Loucy (cell line): ENCODE data around the gene SLC39A10.

Experiments used
- H2AFZ ChIP-seq: fragments of 200-600 bp; sonication (generic); 2 replicates; pipeline ENCODE4 v1.6.0; 2016; ENCODE audit warnings: antibody characterized with exemption, mild to moderate bottlenecking, low read length, moderate library complexity
- H3F3A ChIP-seq: fragments of 200-600 bp; 2 replicates; pipeline ENCODE4 v1.6.0; 2016; ENCODE audit warnings: antibody characterized with exemption, low read depth, mild to moderate bottlenecking
- H3K27me3 ChIP-seq: fragments of 200-600 bp; sonication (generic); 2 replicates; pipeline ENCODE4 v1.6.1; 2014; ENCODE audit warnings: low read length, mild to moderate bottlenecking; ENCODE audit not compliant: insufficient read depth, poor library complexity, severe bottlenecking
- H3K36me3 ChIP-seq: fragments of 200-600 bp; sonication (generic); 2 replicates; pipeline ENCODE4 v1.6.1; 2016; ENCODE audit warnings: low read length; ENCODE audit not compliant: insufficient read depth
- H3K4me1 ChIP-seq: fragments of 200-600 bp; sonication (generic); 2 replicates; pipeline ENCODE4 v1.5.1; 2014; ENCODE audit warnings: low read length, mild to moderate bottlenecking; ENCODE audit not compliant: insufficient read depth, poor library complexity, severe bottlenecking
- H3K4me2 ChIP-seq: fragments of 200-600 bp; sonication (generic); 2 replicates; pipeline ENCODE4 v1.6.0; 2014; ENCODE audit warnings: antibody characterized with exemption, low read length, low read depth, mild to moderate bottlenecking; ENCODE audit not compliant: poor library complexity, severe bottlenecking
- H3K4me3 ChIP-seq: fragments of 200-600 bp; sonication (generic); 2 replicates; pipeline ENCODE4 v1.5.1; 2014; ENCODE audit warnings: low read length, mild to moderate bottlenecking, mixed read lengths; ENCODE audit not compliant: poor library complexity, severe bottlenecking
- H3K79me2 ChIP-seq: fragments of 200-600 bp; sonication (generic); 2 replicates; pipeline ENCODE4 v1.6.1; 2014; ENCODE audit warnings: low read length; ENCODE audit not compliant: insufficient read depth
- H3K9ac ChIP-seq: fragments of 200-600 bp; sonication (generic); 2 replicates; pipeline ENCODE4 v1.6.0; 2014; ENCODE audit warnings: mild to moderate bottlenecking, low read depth, low read length, moderate library complexity; ENCODE audit not compliant: poor library complexity, severe bottlenecking
- H3K9me2 ChIP-seq: fragments of 200-600 bp; sonication (generic); replicated peaks from 2 replicates; pipeline ENCODE4 v1.6.1; 2016; ENCODE audit warnings: low read depth, low read length, mixed read lengths
- H3K9me3 ChIP-seq: fragments of 200-600 bp; sonication (generic); 2 replicates; pipeline ENCODE4 v1.6.1; 2014; ENCODE audit warnings: mild to moderate bottlenecking, antibody characterized with exemption, low read length, low read depth; ENCODE audit not compliant: insufficient read depth
- H4K20me1 ChIP-seq: fragments of 200-600 bp; sonication (generic); 2 replicates; pipeline ENCODE4 v1.6.0; 2014; ENCODE audit warnings: antibody characterized with exemption, low read length, mild to moderate bottlenecking; ENCODE audit not compliant: insufficient read depth, poor library complexity, severe bottlenecking
- EZH2phosphoT487 ChIP-seq: fragments of 200-600 bp; IDR thresholded peaks from 2 replicates; pipeline ENCODE4 v1.6.1; 2018; ENCODE audit warnings: antibody characterized with exemption, mild to moderate bottlenecking, moderate library complexity, borderline replicate concordance
- TF ChIP-seq, protein P1 (sequence below): fragments of 200-600 bp; sonication (generic); conservative IDR thresholded peaks from 2 replicates; pipeline ENCODE4 v1.5.1; 2014; ENCODE audit warnings: mild to moderate bottlenecking, antibody characterized with exemption, low read length

The SLC39A10 gene

DNA sequence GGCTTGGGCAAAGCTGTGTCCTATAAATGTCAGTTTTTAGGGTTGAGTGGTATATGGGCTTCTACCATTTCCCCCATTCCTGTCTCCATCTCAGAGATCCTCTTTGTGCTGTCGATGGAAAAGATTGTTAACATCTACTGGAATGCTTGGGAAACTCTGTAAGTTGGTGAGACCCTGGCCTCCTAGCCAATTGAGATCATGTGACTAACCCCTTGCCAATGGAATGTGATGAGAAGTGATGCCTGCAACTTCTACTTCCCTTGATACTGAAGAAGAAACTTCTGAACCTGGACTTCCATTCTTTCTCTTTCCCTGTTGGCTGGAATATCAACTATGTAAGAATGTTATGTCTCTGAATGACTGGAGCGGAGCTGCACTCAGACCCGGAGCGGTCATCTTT is 14.5 kb downstream of the SLC39A10 start:
- TF ChIP-seq EZH2phosphoT487 = no peak
- TF ChIP-seq, protein P1, sequence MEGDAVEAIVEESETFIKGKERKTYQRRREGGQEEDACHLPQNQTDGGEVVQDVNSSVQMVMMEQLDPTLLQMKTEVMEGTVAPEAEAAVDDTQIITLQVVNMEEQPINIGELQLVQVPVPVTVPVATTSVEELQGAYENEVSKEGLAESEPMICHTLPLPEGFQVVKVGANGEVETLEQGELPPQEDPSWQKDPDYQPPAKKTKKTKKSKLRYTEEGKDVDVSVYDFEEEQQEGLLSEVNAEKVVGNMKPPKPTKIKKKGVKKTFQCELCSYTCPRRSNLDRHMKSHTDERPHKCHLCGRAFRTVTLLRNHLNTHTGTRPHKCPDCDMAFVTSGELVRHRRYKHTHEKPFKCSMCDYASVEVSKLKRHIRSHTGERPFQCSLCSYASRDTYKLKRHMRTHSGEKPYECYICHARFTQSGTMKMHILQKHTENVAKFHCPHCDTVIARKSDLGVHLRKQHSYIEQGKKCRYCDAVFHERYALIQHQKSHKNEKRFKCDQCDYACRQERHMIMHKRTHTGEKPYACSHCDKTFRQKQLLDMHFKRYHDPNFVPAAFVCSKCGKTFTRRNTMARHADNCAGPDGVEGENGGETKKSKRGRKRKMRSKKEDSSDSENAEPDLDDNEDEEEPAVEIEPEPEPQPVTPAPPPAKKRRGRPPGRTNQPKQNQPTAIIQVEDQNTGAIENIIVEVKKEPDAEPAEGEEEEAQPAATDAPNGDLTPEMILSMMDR = no peak
- H3K4me1 ChIP-seq = peaks cover 5% of the 10 kb centered on the region
- H3K9me3 ChIP-seq = no peaks in the 10 kb centered on the region
- no peak overlapping the region for H3K4me2 ChIP-seq
- H4K20me1 ChIP-seq = no peaks in the 10 kb centered on the region
- no peaks in the 10 kb centered on the region for H3K36me3 ChIP-seq
- H3K27me3 ChIP-seq = no peaks in the 10 kb centered on the region
- no peaks in the 10 kb centered on the region for H3K9me2 ChIP-seq
- H3K4me3 ChIP-seq = no peak overlapping the region
- H2AFZ ChIP-seq = no peak overlapping the region
- no peaks in the 10 kb centered on the region for H3F3A ChIP-seq
- no peak overlapping the region for H3K9ac ChIP-seq
- 0 out of 2 replicates have a peak, but pooled peaks cover 10% of the 10 kb centered on the region for H3K79me2 ChIP-seq

- no peaks in the 10 kb centered on the region for H3K36me3 ChIP-seq
- H4K20me1 ChIP-seq = no peaks in the 10 kb centered on the region
- H3F3A ChIP-seq = no peaks in the 10 kb centered on the region
- TF ChIP-seq, protein P1 = peak; percentile 59
- no peak for TF ChIP-seq EZH2phosphoT487
- no peak overlapping the region for H3K4me3 ChIP-seq
- no peak overlapping the region for H2AFZ ChIP-seq
- no peak overlapping the region for H3K9ac ChIP-seq
- H3K27me3 ChIP-seq = no peaks in the 10 kb centered on the region
- no peaks in the 10 kb centered on the region for H3K9me3 ChIP-seq
- H3K9me2 ChIP-seq = no peaks in the 10 kb centered on the region
- H3K79me2 ChIP-seq = peaks cover 9% of the 10 kb centered on the region; the same call in 1 of the 2 replicates
- H3K4me2 ChIP-seq = no peak overlapping the region
- no peaks in the 10 kb centered on the region for H3K4me1 ChIP-seq
Measured at GRCh38 chr2:195672674-195673073, 15.6 kb downstream of the SLC39A10 start.

- Histone ChIP-seq H3K36me3 (no peaks in the 10 kb centered on the region), H3K9me3 (no peaks in the 10 kb centered on the region), H4K20me1 (no peaks in the 10 kb centered on the region), H3K4me2 (no peak overlapping the region), H3K27me3 (no peaks in the 10 kb centered on the region), H3K9me2 (no peaks in the 10 kb centered on the region), H2AFZ (no peak overlapping the region), H3K79me2 (peaks cover 14% of the 10 kb centered on the region; the same call in 1 of the 2 replicates), H3F3A (no peaks in the 10 kb centered on the region), H3K9ac (no peak overlapping the region), H3K4me3 (no peak overlapping the region), H3K4me1 (no peaks in the 10 kb centered on the region)
- TF ChIP-seq, protein P1 = no peak
- no peak for TF ChIP-seq EZH2phosphoT487
Measured at GRCh38 chr2:195674491-195675221, 17.6 kb downstream of the SLC39A10 start.
